Retina (tissue), 1 donor: ENCODE results near the gene PAEP.

Source experiments
- DNase-seq: peaks from one replicate; pipeline ENCODE4 v3.0.0-alpha.2; 2016

PAEP gene

DNA sequence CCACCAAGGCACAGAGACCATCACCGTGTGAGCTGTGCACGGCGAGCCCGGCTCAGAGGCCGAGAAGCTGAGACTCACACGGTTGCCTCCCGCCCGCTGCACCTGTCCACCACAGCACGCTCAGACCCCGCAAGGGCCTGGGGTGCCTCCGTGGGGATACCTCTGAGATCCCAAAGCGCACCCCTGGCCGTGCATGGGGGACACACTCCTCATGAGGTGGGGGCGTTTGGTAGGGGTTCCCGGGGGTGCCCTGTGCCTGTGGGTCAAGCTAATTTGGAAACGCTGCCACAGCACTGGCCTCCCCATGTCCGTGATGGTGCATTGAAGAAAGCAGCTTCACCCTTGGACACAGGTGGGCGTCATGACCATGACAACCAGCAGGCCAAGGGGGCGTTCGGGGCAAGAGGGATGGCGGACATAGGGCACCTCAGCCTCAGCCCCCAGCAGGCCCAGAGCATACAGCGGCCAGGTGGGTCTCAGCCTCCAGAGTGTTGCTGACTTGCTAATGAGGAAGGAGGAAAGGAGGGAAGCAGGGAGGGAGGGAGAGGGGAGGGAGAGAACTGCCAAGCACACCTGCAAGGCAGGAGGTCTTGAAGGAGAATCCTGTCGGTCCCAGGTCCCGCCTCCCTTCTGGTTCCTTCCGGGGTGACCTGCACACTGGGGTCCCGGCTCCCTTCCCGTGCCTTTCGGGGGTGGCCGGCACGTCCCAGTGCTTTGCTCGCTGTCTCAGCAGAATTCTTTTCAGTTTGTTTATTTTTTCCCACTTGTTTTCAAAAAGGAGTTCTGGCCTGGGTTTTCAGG is 43.1 kb downstream of the PAEP start:
- no peak for DNase-seq

DNA sequence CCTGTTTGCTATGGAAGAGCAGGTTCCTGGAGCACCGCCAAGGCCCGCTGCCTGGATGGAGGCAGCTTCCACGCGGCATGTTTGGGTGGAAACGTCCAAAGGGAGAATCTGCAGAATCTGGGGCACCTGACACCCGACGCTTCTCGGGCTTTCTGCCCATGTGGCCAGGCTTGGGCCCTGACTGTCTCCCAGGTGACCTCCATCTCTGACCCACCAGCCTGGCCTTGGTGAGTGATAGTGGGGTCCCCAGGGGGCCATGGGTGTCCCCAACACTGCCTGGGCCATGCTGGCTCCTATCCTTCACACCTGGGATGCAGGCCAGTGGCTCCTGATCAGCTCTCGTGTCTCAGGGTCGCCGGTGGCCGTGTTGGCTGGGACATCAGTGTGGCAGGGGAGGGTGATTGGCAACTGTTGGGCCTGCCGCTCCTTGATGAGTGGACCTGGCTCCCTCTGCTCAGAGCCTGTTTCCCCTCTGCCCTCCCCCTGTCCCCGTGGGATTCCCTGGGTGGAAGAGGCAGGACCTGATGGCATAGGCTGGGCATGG is 43.8 kb downstream of the PAEP start:
- no peak for DNase-seq

DNA sequence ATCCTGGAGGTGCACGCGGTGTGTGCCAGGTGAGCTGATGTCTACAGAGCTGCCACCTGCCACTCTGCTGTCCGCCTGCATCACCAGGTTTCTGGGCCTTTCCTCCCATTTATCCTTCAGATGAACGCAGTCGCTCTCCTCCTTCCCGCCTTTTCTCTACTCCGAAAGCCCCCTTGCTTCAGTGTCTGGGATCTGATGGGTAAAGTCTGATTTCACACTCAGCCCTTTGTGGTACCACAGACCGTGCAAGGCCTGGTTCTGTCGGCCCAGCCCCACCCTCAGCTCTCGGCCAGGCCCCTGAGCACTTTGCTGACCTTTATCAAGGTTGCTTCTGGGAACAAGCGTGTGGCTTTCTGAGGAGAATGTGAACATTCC is 45.3 kb downstream of the PAEP start:
- no peak for DNase-seq

DNA sequence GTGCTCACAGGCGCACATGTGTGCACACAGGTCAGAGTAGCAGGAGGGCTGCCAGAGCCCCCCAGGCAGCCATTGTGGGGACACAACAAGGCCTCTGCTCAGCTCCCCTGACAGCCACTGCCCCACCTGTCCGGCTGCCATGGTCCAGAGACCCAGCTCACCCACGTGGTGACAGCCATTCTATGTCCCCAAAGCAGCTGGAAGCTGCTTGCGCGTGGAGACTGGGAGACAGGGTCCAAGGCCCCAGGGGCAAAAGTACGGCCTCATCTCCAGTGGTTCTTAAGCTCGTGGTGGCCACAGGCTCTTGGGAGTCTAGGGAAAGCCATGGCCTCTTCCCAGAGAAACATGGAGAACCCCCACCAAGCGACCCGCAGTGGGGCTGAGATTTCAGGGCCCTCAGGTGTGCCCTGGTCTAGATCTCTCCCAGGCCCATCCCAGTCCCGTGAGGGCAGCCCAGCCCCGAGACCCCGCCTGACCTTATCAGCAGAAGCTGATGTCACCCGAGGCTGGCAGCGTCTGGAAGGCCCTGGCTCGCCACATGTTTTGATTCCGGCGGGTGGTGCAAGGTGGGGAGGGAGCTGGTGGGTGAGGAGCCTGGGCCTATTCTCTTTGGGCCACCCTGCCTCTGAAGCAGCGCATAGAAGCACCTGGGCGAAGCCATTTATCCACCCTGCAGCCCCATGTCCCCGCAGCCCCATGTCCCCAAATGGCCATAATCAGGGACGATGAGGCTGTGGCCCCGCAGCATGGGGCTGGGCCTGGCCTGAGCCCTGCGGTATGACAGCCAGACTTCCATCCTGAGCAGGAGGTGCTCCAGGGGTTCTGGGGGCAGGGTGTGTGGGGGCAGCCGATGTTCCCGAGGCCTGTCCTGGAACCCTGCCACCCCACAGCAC is 46.1 kb downstream of the PAEP start:
- no peak for DNase-seq

DNA sequence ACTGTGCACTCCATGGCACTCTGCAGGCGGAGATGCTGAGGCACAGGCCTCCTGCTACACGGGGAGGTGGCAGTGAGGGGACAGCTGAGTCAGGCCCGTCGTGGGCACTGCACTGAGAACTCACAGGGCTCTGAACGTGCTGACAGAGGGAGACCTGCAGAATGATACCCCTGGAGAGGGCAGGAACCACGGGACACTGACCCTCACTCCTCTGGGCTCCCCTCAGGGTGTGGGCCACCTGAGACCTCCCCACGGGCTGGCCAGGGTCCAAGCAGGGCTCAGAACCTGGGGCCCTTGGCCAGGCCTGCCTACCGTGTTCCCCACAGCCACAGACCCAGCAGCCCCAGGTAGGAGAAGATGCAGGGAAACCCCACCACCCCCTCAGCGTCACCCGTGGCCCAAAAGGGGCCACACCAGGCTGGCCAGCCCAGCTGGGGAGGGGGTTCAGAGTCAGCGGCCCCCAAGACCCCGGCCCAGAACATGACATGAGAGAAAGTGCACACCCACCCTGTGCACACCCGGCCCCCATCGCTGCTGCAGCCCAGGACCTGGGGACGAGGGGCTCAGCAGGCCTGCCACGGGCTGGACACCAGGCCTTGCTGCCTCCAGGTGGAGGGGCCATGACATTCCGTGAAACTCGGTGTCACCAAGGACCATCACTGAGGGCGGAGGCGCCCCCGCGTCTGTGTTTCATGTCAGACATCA is 46.9 kb downstream of the PAEP start:
- DNase-seq = no peak

DNA sequence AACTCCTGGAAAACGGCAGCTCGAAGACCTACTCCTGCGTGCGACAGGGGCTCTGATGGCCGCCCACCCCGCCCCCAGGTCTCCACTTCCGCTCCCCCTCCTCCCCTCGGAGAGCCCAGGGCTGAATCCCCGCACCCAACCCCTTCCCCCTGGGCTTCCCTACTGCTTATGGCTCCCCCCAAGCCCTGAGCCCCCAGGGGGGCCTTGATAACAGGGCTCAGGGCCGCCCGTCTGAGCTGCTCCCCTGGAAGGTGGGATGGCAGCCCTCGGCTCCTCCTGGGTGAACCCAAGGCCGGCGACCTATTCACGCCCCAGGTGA is 47.4 kb downstream of the PAEP start:
- DNase-seq = no peak

DNA sequence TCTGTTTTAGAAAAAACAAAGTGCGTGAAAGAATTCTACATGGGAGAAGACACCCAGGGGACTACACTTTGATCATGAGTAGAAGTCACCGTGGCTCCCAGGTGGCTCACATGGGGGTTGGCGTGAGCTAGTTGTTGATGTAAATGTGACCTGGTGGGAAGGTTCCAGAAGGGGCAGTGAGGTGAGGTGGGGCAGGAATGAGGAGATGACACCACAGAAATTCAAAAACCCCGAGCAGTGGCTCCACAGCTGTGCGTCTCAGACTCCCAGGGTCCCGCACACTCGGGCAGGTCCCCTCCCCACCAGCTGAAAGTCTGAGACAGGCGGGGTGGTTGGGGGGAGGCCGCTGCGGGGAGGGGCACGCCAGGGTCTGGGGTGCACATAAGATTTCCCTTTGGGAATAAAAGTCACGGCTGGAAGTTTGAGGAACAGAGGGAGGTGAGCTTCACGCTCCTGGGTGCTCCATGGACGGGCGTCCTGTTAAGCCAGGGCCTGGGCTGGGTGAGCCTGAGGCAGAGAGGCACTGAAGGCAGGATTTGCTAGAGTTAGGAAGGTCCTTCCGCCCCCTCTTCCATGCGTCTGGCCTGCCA is 47.9 kb downstream of the PAEP start:
- no peak for DNase-seq

DNA sequence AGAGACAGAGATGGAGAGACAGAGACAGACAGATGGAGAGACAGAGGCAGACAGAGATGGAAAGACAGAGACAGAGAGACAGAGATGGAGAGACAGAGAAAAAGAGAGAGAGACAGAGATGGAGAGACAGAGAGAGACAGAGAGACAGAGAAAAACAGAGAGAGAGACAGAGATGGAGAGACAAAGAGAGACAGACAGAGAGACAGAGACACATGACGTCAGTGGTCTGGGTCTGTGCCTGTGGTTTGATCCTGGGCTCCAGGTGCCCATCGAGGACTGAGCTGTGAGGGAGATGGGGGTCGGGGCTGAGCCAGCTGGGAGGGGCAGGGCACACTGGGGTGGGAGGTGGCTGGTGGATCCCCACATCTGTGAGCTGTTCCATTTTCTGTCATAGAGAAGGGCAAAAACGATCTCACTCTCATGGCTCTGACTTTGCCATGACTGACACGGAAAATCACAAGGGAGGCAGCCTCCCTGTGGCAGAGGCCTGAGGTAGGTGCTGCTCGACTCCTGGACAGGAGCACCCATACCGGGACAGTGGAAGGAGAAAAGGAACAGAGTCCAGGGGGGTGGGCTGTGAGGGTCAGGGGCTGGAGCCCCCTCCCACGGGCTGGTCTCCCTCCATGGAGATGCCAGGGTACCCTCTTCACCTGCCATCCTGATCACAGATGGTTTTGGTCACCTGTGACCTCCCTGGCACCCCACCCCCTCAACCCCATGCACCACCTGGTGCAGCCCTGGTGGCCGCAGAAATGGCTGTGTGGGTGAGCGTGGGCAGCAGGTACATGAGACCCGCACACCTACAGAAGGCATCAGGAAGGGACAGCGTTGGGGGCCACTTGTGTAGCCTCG is 49.0 kb downstream of the PAEP start:
- no peak for DNase-seq

DNA sequence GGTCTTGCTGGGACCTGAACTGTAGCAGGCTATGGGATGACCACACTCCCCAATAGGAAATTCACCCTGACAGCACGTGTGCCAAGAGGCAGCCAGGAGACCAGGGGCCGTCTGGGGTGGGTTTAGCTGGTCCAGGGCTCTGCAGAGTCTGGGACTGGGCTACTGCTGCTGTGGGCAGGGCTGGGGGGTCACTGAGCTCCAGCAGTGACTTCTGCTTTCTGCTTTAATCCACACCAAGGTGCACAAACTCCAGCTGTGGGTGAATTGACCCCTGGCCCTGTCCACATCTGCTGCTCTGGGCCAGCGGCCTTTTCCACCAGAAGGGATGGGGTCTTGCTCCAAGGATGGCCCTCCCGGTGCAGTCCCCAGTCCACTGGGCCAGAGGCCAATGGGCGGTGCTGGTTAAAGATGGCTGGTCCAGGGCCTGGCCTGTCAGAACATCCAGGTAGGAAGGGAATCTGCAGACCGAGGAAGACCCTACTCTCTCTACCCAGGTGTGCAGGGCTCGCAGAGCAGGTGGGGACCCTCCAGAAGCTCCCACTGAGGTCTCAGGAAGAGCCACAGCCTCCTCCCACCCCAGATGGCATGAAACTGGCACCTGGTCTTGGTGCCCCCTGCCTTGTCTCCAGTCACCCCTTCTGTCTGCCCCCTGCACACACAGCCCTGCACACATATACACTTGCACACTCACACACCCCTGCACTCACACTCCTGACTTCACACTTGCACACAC is 49.8 kb downstream of the PAEP start:
- no peak for DNase-seq

DNA sequence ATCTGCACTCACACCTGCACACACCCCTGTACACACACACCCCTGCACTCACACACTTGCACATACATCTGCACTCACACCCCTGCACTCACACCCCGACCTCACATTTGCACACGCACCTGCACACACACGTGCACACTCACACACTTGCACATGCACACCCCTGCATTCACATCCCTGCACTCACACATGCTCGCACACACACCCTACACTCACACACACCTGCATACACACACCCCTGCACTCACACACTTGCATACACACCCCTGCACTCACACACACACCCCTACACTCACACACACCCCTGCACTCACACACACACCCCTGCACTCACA is 50.3 kb downstream of the PAEP start:
- no peak for DNase-seq

DNA sequence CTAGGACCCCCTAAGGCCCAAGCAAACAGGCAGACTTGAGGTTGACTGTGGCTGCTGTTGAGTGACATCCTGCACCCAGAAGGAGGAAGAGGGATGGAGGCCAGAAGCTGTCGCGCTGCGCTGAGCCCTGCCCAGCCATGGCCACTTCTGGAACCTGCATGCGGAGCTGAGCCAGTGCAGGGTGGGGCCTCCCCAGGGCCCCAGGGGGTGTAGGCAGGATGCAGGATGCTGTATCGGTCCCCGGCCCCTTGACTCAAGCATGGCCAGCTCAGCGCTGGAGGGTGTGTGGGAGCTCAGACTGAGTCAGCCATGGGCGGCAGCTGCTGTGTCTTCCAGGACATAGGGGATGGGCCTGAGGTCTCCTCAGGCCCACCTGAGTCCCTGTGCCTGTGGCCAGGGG is 50.9 kb downstream of the PAEP start:
- DNase-seq = no peak

DNA sequence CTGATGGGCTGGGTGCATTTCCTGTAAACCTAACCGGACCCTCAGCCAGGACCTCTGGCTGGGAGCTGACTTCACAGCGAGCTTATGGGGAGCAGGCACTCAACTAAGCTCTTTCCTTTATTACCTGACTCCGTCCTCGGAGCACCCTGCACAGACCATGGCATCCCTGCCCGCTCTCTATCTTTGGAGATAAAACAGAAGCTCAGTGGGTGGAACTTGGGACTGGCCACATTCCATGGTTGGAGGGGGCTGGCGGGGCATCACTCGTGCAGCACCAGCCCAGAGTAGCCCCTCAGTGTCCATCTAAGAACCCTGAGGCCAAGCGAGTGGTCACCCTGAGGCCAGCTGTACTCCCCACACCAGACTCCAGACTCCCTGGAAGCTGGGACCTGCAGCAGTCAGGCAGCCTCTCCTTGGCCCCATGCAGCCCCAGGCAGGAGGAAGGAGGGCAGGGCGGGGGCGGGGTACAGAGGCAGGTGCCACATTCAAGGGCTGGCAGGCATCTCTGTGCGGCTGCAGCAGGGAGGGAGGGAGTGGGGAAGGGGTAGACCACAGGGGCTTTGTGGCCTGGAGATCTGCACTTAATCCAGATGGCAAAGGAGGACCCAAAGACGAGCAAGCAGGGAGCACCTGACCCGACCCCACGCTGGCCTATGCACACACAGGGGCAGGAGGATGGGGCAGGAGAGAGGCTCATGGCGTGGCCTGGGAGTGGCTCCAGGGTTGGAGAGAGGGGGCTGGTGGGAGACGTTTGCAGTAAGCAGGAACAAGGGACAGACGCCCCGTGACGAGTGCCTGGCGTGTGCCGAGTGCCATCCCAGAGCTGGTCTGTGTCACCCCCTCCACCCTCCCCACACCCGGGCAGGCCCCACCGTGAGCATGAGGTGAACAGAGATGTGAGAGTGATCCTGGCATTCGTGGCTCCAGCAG is 51.7 kb downstream of the PAEP start:
- no peak for DNase-seq

DNA sequence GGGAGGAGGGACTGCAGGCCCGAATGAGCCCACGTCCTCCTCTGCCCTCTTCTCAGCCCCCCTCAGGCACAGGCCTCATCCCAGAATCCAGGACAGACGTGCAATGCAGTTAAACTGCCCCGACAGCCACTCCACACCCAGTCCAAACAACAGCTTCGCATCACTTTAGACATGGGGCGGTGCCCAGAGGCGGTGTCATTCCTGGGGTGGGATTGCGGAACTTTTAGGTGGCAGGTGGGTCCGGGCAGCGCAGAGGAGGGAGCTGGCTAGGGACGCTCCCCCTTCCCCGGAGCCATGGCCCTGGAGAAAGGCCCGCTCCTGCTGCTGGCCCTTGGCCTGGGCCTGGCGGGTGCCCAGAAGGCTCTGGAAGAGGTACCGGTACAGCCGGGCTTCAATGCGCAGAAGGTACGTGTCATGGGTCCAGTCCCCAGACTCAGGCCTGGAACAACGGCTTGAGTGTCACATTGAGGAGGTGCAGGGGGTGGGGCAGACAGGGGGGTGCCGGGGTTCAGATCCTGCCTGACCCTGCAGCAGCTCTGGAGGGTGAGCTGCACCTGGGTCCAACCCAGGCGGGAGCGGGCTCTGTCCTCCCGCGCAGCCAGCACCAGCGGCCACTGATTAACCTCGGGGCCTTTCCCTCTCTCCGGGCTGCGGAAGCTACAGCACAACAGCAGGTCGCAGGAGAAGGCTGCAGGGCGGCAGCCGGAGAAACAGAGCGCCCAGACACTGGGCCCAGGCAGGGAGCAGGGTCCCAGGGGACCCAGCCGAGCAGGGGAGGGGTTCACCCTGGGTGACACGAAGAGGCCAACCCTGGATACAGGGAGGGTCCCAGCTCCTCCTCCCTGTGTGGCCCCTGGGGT is 52.6 kb downstream of the PAEP start:
- no peak for DNase-seq

DNA sequence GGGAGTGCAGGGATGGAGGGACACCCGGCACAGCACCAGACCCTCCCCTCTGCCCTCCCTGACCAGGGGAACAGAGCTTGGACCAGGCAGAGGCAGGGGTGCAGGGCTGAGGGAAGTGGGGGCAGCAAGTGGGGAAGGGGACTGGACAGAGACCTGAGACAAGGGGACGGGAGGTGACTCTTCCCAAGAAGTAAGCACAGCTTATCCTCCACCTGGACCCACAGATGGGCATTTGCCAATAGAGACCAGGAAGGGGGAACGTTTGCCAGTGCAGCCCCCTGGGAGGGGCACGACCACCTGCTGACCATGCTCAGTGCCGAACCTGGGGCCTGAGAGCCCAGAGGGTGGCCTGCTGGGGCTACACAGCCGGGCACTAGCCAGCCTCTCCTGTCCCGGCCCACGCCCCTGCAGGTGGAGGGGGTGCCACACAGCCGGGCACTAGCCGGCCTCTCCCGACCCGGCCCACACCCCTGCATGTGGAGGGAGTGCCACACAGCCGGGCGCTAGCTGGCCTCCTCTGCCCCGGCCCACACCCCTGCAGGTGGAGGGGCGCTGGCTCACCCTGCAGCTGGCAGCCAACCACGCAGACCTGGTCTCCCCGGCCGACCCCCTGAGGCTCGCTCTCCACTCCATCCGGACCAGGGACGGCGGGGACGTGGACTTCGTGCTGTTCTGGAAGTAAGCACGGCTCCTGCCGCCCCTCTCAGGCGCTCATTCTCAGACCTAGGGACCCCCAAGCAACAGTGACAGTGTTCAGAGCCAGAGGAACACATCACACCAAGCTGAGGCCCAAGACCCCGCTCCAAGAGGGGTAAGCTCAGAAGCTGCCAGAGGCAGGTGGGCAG is 53.5 kb downstream of the PAEP start:
- DNase-seq = no peak

DNA sequence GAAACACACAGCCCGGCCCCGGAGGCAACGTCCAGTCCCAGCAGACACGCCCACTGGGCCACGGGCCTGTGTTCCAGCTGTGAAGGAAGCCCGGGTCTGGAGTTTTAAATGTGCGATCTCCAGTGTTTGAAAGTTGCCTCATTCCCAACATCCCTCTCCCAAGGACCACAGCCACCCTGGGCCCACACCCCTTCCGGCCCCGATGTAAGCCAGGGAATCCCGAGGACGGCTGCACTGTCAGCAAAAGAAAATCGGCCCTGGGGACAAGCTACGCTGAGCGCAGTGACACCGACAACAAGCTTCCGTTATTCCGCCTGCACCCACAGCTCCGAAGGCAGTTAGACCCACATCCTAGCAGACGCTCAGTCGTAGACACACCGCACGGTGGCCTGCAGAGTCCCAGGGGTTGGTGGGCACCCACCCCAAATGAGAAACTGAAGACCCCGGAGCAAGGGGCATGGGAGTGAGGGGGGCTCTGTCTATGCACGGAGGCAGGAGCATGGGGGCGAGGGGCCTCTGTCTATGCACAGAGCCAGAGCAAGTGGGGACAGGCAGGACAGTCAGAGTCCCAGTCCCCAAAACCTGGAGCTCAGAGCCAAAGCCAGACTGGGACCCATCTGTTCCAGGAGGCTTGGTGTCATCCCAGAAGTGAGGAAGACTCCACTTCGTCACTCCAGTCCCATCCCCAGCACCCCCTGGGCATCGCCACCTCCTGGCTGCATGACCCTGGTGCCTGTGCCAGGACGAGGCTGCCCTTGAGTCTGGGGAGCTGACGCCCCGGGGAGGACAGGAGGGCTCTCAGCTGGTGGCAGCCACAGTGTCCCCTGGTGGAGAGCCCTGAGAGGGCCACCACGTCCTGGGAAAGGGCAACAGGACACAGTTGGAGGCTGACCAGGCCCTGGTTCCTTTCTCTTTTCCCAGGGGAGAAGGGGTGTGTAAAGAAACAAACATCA is 54.4 kb downstream of the PAEP start:
- DNase-seq = no peak
